ENCODE data around the gene RPL23. TPM values are rescaled to one million over a fixed set of nuclear protein-coding genes. Genes with fewer than 3 reads are reported as not detected.

RPL23 gene
- total and polyA plus RNA-seq, 9 of the 15 experiments (the other 6 are each of a cell fraction or from before 2014, with no cell fraction given), result 1,745 to 3,667 (median 3,096) TPM

GRCh38 chr17:38799501-38800236 lies 53.9 kb downstream of the RPL23 start, which contains the start of gene PIP4K2B (continued):
- TF ChIP-seq E2F8 (IDR thresholded peaks at IDR 0.05; ENCODE audit: low read depth, partially characterized antibody), result peak; percentile 58
- no peak for TF ChIP-seq TSHZ1 (CRISPR knock-in tag; IDR thresholded peaks at IDR 0.05)
- TF ChIP-seq ZBTB26 (CRISPR knock-in tag; IDR thresholded peaks at IDR 0.05), result peak; percentile 9; the same call in 1 of the 2 replicates
- TF ChIP-seq EP400 (IDR thresholded peaks at IDR 0.05), result peak; percentile 95
- peak; percentile 83; the same call in 1 of the 2 replicates for TF ChIP-seq SAFB (IDR thresholded peaks at IDR 0.05; ENCODE audit: borderline replicate concordance, low read depth, low read length)
- peak; percentile 85 for TF ChIP-seq CXXC5 (CRISPR knock-in tag; IDR thresholded peaks at IDR 0.05)
- no peak for TF ChIP-seq CEBPZ (IDR thresholded peaks at IDR 0.05; ENCODE audit: borderline replicate concordance, low read depth, low read length)
- no peak for TF ChIP-seq ELF4 (CRISPR knock-in tag; IDR thresholded peaks at IDR 0.05)
- TF ChIP-seq HNRNPLL (IDR thresholded peaks at IDR 0.05; ENCODE audit: low read depth, low read length, poor library complexity, severe bottlenecking), result peak; percentile 17
- no peak for TF ChIP-seq FOXK1 (CRISPR knock-in tag; IDR thresholded peaks at IDR 0.05; ENCODE audit: borderline replicate concordance)
